ENCODE measurements around the gene REXO4. TPM values are rescaled to one million over a fixed set of nuclear protein-coding genes. Genes with fewer than 3 reads are reported as not detected.

REXO4 gene
- total and polyA plus RNA-seq, 2 donors (not counting 3 experiments of a cell fraction or from before 2014, with no cell fraction given) = 19.5 to 29.5 TPM

DNA sequence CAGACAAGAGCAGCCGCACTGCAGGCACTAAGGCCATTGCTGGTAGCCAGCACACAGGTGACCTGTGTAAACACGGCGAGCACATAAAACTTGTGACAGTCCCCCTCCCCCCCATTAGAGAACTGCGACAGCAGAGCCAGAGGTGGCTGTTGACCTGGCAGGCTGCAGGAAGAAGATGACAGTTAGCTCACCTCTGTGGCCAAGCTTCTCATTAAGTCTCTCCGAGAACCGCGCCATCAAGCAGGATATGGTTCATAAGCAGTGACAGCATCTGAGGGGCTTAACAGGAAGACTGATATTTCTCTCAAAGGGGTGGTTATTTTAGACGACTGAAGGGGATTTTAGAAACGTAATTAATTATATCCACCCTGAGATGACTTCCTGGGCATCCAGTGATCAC is 47.1 kb downstream of the REXO4 start:
- Histone ChIP-seq H3K36me3 (ENCODE audit: control insufficient read depth in 2 of 2, extremely low read depth in 1 of 2, insufficient read depth in 2 of 2, low read length in 2 of 2) (peaks cover 11 to 44% of the 10 kb centered on the region in 2 experiments), H3K27me3 (ENCODE audit: control insufficient read depth in 2 of 2, insufficient read depth in 2 of 2, low read length in 2 of 2) (no peaks in the 10 kb centered on the region), H3K27ac (ENCODE audit: insufficient read depth, low read depth, low read length) (no peak overlapping the region), H3K4me1 (ENCODE audit: control insufficient read depth, extremely low read depth, insufficient read depth, low read length) (peaks cover 20% of the 10 kb centered on the region), H4K20me1 (replicated peaks; ENCODE audit: control insufficient read depth, extremely low read depth, insufficient read depth, low read length) (peaks cover 2% of the 10 kb centered on the region), H3K9me1 (replicated peaks; ENCODE audit: control insufficient read depth, extremely low read depth, insufficient read depth, low read length) (no peaks in the 10 kb centered on the region), H3K4me2 (ENCODE audit: insufficient read depth, low read length) (no peak overlapping the region), H3K9ac (replicated peaks; ENCODE audit: extremely low read depth, insufficient read depth, low read length) (no peak overlapping the region), H3K4me3 (replicated peaks in 1 of 3; ENCODE audit: insufficient read depth in 1 of 3, low read depth in 1 of 3, low read length in 3 of 3) (no peak overlapping the region), H2AFZ (ENCODE audit: low read depth, low read length) (no peak overlapping the region), H3K79me2 (ENCODE audit: control insufficient read depth, insufficient read depth, low read length) (peaks cover 100% of the 10 kb centered on the region), H3K9me3 (replicated peaks; ENCODE audit: control insufficient read depth, insufficient read depth, low read length) (no peaks in the 10 kb centered on the region)
- intact Hi-C loops (cut with micrococcal nuclease) (no loop called here), dilution Hi-C loops (cut with MboI; ENCODE audit: extremely low pct_ligation_motif_present, low sequenced_read_pairs) (no loop called here)
- BruUV-seq (replicated peaks) = no TSS peak
- CTCF ChIA-PET = no interaction called here
- POLR2A ChIA-PET = interaction anchor here (1.0 kb wide), 1 partner anchor 23 kb away, joined by 4 read pairs; the partner anchor contains the start of genes MED22 and RPL7A
- FAIRE-seq (no peak), DNase-seq (ENCODE audit: low read depth, low spot score) (no peak)
- no peak for TF ChIP-seq JUN (IDR thresholded peaks at IDR 0.05; ENCODE audit: borderline replicate concordance, insufficient read depth, insufficient read length, low read depth)
- TF ChIP-seq EZH2 (IDR thresholded peaks at IDR 0.05; ENCODE audit: borderline replicate concordance, low read depth, low read length, severe bottlenecking) = no peak
- TF ChIP-seq POLR2A (IDR thresholded peaks at IDR 0.05; ENCODE audit: low read depth, low read length) = no peak
- no peak for TF ChIP-seq MYC (IDR thresholded peaks at IDR 0.05; ENCODE audit: low read depth, low read length)
- no peak for TF ChIP-seq GATA2 (IDR thresholded peaks at IDR 0.05; ENCODE audit: insufficient read depth, insufficient read length, low read depth, low read length)
- TF ChIP-seq, protein P1, sequence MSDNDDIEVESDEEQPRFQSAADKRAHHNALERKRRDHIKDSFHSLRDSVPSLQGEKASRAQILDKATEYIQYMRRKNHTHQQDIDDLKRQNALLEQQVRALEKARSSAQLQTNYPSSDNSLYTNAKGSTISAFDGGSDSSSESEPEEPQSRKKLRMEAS (IDR thresholded peaks at IDR 0.05; ENCODE audit: insufficient read depth, insufficient read length) = no peak

DNA sequence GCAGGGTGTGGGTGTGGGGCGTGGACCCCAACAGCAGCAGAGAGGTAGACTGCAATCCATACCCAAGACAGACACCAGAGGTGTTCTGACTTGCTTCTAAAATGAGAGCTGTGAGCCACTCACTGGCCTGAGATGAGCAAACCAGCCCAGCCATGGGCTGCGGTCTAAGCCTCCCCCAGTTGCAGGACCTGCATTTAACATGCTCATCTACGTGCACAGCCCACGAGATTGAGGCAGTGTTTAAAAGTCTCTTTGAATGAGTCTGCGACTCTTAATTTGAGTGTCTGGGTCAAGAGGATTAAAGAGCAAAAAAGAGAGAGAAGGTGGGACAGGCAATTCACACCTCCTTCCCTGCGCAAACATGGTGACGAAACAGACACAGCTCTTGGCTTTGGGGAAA is 47.9 kb downstream of the REXO4 start:
- BruUV-seq (replicated peaks) = no TSS peak
- Histone ChIP-seq H3K9ac (replicated peaks; ENCODE audit: extremely low read depth, insufficient read depth, low read length) (no peak overlapping the region), H3K27ac (ENCODE audit: insufficient read depth, low read depth, low read length) (no peak overlapping the region), H3K4me3 (replicated peaks in 1 of 3; ENCODE audit: insufficient read depth in 1 of 3, low read depth in 1 of 3, low read length in 3 of 3) (no peak overlapping the region), H3K9me1 (replicated peaks; ENCODE audit: control insufficient read depth, extremely low read depth, insufficient read depth, low read length) (no peaks in the 10 kb centered on the region), H3K4me1 (ENCODE audit: control insufficient read depth, extremely low read depth, insufficient read depth, low read length) (peaks cover 20% of the 10 kb centered on the region), H3K9me3 (replicated peaks; ENCODE audit: control insufficient read depth, insufficient read depth, low read length) (no peaks in the 10 kb centered on the region), H3K27me3 (ENCODE audit: control insufficient read depth in 2 of 2, insufficient read depth in 2 of 2, low read length in 2 of 2) (no peaks in the 10 kb centered on the region), H3K4me2 (ENCODE audit: insufficient read depth, low read length) (no peak overlapping the region), H4K20me1 (replicated peaks; ENCODE audit: control insufficient read depth, extremely low read depth, insufficient read depth, low read length) (peaks cover 2% of the 10 kb centered on the region), H2AFZ (ENCODE audit: low read depth, low read length) (no peak overlapping the region), H3K79me2 (ENCODE audit: control insufficient read depth, insufficient read depth, low read length) (peaks cover 99% of the 10 kb centered on the region), H3K36me3 (ENCODE audit: control insufficient read depth in 2 of 2, extremely low read depth in 1 of 2, insufficient read depth in 2 of 2, low read length in 2 of 2) (peaks cover 14 to 51% of the 10 kb centered on the region in 2 experiments)
- dilution Hi-C loops (cut with MboI; ENCODE audit: extremely low pct_ligation_motif_present, low sequenced_read_pairs) = no loop called here
- ChIA-PET POLR2A (no interaction called here), CTCF (no interaction called here)
- TF ChIP-seq, protein P2, sequence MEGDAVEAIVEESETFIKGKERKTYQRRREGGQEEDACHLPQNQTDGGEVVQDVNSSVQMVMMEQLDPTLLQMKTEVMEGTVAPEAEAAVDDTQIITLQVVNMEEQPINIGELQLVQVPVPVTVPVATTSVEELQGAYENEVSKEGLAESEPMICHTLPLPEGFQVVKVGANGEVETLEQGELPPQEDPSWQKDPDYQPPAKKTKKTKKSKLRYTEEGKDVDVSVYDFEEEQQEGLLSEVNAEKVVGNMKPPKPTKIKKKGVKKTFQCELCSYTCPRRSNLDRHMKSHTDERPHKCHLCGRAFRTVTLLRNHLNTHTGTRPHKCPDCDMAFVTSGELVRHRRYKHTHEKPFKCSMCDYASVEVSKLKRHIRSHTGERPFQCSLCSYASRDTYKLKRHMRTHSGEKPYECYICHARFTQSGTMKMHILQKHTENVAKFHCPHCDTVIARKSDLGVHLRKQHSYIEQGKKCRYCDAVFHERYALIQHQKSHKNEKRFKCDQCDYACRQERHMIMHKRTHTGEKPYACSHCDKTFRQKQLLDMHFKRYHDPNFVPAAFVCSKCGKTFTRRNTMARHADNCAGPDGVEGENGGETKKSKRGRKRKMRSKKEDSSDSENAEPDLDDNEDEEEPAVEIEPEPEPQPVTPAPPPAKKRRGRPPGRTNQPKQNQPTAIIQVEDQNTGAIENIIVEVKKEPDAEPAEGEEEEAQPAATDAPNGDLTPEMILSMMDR (IDR thresholded peaks at IDR 0.05; ENCODE audit: extremely low read depth in 1 of 2, insufficient read depth in 1 of 2, low read depth in 1 of 2, low read length in 2 of 2) = no peak
- TF ChIP-seq EZH2 (IDR thresholded peaks at IDR 0.05; ENCODE audit: borderline replicate concordance, low read depth, low read length, severe bottlenecking) (no peak), MYC (IDR thresholded peaks at IDR 0.05; ENCODE audit: low read depth, low read length) (no peak), FOS (IDR thresholded peaks at IDR 0.05; ENCODE audit: borderline replicate concordance, insufficient read depth, low read length) (no peak), GATA2 (IDR thresholded peaks at IDR 0.05; ENCODE audit: insufficient read depth, insufficient read length, low read depth, low read length) (no peak), POLR2A (IDR thresholded peaks at IDR 0.05; ENCODE audit: low read depth, low read length) (no peak), POLR2AphosphoS5 (IDR thresholded peaks at IDR 0.05; ENCODE audit: insufficient read depth, low read depth, low read length) (no peak), JUN (IDR thresholded peaks at IDR 0.05; ENCODE audit: borderline replicate concordance, insufficient read depth, insufficient read length, low read depth) (no peak)
- TF ChIP-seq, protein P1 (IDR thresholded peaks at IDR 0.05; ENCODE audit: insufficient read depth, insufficient read length) = no peak
- DNase-seq (ENCODE audit: low read depth, low spot score) (no peak), FAIRE-seq (no peak)
- intact Hi-C loops (cut with micrococcal nuclease) = no loop called here

Data from endothelial cell of umbilical vein (primary cell).